Measurements from ENCODE around the gene PI4KA.
"Not testable (repeated sequence)": the region's sequence is repeated elsewhere in the genome, so short reads cannot be mapped to it uniquely, and the experiment has no call there.

- not testable (repeated sequence) for TF ChIP-seq POLR2A (IDR thresholded peaks at IDR 0.05; ENCODE audit: low read depth); CTCF (IDR thresholded peaks at IDR 0.05)
Observed at GRCh38 chr22:20685764-20686163, 172.8 kb downstream of the PI4KA start.

Data from esophagus muscularis mucosa (tissue), 3 donors.